ENCODE data around the gene CLMN.

Gene CLMN

DNA sequence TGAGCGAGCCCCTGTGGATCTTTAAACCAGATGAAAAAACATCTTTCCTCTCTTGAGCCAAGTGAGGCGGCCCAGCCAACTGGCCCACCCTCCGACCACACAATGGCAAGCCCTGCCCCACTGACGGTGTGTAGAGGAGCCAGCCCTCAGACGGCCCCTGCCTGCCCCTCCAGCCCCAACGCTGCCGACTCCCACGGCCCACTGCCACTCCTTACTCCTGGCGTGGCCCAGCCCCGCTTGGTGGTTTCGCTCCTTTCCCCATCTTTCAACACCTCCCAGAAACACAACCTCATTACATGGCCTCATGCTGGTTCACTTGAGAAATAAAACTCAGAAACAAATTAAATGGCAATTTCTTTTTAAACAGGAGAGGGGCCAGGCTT, 81.8 kb downstream of the CLMN start:
- DNase-seq (ENCODE audit: low read depth in 2 of 2): no peak

DNA sequence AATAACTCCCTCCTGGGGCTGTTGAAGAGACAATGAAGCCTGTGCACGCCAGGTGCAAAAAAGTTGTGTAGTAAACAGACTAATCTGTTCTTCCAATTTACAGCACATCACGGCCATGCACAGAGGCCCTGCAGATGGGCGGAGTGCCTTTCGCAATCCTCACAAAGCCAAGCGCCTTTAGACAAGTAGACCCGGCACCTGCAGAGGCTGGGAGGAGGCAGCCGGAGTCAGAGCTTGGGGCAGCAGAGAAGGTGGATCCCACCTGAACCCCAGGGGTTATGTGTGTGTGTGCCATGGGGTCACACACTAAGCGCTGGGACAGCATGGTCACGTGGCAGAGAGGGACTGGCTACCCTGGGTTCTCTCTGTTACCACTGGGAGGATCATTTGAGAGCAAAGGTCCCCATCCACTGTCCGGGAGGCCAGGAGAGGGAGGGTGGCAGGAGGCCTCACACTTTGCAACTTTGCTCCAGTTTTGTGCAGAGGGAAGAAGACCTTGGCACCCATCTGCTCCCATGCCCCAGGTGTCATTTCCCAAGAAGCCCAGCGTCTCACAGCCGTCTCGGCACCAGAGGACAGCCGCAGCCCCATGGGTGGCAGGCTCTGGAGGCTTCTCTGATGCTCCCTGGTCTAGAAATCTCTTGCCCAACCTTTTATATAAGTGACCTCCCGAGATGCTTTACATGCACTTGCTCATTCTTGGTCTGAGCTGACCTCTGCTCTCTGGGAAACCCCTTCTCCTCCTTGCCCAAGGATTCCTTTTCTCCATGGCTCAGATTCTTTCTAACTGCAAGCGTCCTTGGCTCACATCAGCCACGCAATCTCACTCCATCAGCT, 82.4 kb downstream of the CLMN start:
- no peak for DNase-seq (ENCODE audit: low read depth in 2 of 2)

DNA sequence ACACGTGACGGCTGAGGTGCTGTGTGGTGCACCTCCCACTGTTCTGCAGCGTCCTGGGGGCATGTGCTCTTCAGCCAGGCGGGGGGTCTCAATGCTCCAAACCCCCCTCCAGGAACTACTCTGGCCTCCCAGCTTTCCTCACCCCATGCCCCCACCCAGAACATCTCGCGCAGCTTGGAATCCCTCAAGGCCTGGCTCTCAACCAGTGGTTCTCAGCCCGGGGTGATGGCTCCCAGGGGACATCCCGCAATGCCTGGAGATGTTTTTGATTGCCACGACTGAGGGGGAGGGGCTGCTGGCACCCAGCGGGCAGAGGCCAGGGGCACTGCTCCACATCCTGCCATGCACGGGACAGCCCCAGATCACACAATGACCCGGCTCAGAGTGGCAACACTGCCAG, 83.5 kb downstream of the CLMN start:
- DNase-seq (ENCODE audit: low read depth in 2 of 2): no peak

DNA sequence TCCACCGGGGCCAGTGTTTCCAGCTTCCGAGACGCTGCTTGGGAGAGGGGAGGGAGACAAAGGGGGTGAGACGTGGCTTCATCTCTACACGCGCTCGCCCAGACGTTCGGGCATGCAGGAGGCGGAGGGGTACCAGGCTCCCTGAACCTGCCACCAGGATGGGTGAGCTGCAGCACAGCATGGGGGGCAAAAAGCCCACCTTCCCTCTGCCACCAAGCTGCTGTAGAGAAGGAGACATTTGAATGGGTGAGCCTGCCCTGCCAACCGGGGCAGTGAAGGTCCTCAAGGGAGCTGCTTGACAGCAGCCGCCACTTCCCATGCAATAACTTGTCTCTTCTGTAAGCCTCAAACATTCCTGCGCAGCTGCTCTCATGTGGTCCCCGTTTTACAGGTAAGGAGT, 83.9 kb downstream of the CLMN start:
- DNase-seq (ENCODE audit: low read depth in 2 of 2): no peak

DNA sequence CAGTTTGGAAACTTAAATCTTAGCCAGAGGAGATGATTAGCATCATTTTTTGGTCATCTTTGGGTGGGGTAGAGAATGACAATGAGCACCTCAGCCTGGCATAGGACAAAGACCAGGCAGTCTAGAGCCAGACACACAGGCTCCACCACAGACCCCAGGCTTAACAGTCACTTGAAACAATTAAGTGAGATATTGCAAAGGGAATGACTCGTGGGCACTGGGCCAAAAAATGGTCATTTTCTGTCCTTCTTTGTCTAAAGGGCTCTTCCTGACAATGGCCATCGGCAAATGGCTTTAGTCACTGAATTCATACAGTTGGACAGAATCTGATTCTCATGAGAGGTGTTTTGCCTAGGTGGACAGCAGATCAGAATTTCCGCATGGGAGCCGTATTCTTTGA, 84.4 kb downstream of the CLMN start:
- no peak for DNase-seq (ENCODE audit: low read depth in 2 of 2)

DNA sequence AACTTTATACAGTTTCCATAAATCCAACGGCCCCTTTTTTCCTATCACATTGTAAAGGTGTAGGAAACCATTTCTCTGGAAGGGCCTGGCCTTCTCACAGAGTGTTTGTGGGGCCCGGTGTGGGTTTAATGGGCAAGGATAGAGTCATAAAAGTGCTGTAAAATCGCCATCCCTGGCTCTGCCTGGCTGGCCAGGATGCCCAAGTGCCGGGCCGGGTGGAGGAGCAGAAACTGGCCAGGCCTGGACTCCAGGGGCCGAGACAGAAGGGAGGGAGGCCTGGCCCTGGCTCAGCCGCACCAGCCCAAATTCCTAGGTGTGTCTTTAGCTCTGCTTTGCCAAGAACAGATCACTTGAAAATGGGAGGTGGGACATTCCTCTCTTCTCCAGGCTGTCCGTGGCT, 85.3 kb downstream of the CLMN start:
- no peak for DNase-seq (ENCODE audit: low read depth in 2 of 2)

DNA sequence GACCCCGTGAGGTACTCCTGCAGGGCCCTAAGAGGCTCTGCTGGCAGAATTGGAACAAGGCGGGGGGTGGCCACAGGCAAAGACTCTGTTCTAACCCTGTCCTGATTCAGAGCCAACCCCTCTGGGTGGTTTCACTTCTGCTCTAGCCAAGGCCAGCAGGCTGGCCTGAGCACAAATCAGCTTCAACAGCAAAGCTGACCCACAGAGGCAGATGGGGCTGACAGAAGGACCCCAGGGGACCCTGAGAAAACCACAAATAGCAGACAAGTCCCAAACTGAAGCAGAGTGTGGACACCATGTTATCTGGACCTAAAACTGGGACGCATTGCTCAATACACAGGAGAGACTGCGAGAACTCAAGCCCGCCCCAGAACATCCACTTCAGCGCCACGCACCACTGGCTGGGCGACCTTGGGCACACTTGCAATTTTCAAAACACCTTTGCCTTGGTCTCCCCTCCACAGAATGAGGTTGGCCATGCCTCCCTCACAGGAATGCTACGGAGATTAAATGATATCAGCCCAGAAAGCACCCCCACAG, 85.9 kb downstream of the CLMN start:
- no peak for DNase-seq (ENCODE audit: low read depth in 2 of 2)

DNA sequence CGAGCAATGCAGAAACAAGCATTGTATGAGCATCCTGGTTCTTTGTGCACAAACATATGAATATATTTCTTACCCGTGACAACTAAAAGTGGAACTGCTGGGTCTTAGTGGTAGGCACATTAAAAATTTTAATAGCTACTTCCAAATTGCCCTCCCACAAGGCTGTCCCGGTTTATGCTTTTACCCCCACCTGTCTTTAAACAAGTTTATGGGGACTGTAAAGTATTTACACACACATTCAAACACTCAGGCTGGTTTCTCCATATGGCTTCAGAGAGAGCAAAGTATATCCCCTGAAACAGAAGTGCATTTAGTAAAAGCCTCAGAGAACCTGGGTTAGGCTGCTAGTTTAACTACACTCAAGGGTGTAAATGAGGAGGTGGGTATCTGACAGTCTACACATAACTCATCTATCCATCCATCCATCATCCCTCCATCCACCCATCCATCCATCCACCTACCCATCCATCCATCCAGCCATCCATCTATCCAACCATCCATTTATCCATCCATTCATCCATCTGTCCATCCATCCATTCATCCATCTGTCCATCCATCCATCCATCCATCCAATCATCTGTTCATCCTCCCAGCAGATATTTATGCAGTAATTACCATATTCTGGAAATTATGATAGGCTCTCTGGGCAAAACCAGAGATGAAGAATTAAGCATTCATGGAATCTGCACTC, 86.7 kb downstream of the CLMN start:
- no peak for DNase-seq (ENCODE audit: low read depth in 2 of 2)

DNA sequence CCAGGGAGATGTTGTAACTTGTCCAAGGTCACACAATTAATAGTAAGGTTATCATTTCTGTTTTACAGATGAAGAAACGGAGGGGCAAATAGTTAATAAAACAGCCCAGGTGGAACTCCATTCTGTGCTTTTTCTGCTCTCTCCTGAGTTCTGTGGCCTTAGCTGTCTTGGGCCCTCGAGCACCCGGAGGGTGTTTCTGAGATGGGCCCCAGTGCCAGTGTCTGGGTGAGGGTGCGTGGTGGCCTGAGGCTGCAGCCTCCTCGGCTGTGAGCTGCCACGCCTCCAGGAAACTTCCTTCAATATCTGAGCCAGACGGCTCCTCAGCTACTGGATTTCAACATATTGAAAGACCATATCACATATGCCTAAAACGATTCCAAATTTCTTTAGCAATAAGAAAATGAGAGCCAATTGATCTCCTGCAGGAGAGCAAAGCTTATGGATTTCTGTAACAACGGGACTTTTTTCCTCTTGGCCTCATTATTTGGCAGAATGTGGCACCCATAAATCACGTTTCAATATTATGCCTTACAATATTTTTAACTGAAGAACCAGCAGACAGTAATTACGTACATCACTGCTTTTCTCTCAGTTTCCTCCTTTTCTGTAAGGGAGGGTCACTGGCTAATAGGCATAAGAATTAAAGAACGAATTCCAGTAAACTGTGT, 87.6 kb downstream of the CLMN start:
- no peak for DNase-seq (ENCODE audit: low read depth in 2 of 2)

DNA sequence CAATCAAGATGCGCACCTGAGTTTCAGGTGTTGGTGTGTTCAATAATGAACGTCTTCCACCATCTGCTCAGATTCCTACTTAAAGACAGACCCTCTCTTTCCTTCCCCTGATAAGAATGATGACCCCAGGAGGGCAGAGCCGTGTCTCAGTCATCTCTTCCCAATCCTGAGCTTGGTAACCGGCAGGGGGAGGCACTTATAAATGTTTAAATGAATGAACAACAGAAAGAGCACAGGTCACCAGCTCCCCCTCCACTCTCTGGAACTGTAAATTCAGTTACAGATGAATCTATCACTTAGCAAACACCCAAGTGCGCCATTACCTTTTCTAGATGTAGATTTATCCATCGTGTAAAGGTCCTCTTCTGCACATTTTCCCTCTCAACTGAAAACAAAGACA, 90.0 kb downstream of the CLMN start:
- no peak for DNase-seq (ENCODE audit: low read depth in 2 of 2)

DNA sequence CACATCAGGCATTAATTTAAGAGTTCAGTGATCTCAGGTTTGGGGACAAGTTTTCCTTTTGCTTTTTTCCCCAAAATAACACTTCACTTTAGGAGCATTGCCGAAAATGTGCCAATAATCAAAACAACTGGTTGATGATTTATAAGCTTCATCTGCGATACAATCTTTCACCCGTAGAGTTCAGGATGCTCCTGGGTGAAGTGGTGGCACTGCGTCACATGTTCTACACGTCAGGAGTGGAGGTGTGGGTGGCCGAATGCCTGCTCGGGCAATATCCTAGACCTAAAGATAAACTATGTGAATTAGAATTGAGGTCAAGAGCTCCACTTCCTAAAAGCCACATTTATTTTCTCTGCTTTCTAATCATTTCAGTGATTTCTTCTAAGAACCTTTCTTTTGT, 91.5 kb downstream of the CLMN start:
- no peak for DNase-seq (ENCODE audit: low read depth in 2 of 2)

DNA sequence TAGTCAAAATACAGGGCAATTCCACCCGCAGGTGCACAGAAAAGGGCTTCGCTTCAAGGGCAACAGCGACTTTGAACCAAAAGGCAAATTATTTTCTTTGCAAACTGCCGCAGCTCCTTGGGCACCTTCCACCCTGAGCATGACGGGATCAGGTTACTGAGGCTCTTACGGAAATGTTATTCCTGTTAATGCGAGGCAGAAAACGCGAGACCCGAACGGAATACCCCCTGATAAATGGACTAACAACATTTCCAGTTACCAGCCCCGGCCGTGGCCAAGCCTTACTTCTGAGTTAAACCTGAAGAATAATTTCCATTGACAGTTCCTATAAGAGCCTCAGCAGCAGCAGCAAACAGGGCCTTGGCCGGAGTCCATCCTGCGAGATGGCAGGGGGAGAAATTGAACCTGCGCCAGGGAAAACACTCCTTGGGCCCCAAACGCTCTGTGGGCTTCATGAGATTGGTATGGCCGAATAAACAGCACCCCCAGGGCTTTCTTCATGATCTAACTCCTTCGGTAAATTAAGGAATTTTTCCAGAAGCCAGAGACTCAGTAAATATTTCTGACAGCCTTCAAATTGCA, 92.3 kb downstream of the CLMN start:
- no peak for DNase-seq (ENCODE audit: low read depth in 2 of 2)

DNA sequence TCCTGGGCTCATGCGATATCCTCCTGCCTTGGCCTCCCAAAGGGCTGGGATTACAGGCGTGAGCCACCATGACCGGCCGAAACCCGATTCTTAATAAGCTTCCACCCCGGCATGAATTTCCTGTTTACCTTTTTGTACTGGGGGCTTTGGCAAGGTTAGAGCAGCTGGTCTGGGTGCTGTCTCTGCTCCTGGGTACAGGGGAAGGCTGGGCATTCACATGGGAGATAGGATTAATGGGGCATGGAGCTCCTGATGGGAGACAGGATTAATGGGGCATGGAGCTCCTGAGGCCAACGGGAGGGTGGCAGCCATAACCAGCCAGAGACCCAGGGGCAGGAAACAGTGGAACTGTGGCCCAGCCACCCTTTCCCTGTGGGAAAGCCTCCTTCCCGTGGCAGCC, 92.9 kb downstream of the CLMN start:
- DNase-seq (ENCODE audit: low read depth in 2 of 2): no peak

DNA sequence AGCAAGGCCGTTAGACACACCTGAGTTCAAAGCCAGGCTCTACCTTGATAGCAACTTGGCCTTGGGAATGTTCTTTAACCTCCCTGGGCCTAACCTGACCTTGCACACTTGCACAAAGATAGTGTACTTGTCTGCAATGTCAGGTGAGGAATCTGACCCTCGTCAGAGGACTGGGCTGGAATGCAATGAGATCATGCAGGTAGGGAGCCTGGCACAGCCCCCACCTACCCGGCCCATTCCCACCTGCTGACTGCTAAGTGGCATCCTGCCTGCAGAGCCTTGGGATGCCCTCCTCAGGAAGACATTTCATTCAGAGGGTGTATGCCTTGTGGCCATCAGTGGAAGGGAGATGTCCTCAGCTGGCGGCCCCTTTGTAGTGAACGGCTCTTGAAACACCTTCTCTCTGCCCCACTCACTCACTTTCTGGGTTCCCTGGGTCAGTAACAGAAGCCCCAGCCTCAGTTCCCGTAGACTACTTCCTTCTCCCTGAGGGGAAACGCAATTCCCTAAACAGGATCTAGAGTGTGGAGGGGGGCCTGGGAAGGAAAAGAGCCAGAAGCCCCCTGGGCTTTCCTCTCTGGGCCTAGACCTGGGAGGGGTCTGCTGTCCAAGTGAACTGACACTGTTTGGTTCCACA, 94.3 kb downstream of the CLMN start:
- DNase-seq (ENCODE audit: low read depth in 2 of 2): no peak

DNA sequence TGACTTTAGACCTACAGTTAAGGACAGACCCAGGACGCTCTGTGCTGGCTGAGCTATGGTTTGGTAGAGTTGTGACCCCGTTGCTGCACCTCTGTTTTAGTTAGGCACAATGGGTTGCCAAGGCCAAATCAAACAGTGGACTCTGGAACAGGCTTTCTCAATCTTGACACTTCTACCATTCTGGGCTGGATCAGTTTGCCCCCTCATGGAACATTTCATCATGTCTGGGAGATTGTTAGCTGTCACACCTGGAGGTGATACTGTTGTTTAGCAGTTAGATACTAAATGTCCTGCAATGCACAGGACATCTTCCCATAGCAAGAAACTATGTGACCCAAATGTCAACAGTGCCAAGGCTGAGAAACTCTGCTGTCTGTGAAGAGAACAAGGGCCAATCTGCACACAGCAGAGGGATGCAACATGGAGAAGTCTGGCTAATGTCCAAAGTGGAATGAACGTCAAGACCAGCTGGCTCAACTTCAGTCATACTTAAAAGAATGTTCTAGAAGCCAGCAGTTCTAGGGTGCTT, 96.8 kb downstream of the CLMN start:
- no peak for DNase-seq (ENCODE audit: low read depth in 2 of 2)

DNA sequence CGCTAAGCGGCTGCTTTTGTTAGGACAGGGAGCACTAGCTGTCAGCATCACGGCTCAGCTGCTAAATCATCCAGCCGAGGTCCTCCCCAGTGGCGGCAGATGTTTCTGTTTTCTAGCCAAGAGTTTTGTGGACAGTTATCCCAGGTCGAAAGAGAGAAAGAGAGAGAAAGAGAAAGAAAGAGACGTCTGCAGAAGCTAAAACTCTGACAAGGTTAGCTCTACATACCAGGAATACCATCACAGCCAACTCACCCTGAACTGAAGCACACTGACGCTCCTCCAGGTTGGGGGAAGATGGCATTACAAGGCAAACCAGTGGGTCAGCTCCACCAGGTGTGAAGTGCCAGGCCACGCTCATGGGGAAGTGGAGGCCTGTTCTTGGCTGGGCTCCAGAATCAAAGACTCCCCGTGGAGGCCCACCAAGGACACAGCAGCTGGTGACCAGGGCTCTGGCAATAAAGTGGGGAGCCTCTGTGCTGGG, 97.5 kb downstream of the CLMN start:
- peak; percentile 49 to 51 for DNase-seq (ENCODE audit: low read depth in 2 of 2)

DNA sequence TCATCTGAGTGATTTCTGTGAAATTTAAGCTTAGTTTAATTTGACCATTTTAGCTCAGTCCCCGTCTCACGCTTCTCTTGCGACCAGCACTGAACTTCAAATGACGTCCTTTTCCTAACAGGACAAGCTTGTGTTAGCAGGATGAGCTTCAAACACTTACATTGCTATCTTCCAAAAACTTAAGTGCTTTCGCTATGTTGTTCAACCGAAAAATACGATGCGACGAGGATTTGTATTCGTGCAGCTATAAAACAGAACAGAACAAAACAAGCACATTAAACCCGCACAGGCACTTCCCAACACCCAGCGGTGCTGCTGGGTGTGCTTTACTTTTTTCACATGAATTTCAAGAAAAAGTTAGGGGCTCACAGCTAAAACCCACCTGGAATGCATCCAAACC, 98.2 kb downstream of the CLMN start:
- DNase-seq (ENCODE audit: low read depth in 2 of 2): no peak

DNA sequence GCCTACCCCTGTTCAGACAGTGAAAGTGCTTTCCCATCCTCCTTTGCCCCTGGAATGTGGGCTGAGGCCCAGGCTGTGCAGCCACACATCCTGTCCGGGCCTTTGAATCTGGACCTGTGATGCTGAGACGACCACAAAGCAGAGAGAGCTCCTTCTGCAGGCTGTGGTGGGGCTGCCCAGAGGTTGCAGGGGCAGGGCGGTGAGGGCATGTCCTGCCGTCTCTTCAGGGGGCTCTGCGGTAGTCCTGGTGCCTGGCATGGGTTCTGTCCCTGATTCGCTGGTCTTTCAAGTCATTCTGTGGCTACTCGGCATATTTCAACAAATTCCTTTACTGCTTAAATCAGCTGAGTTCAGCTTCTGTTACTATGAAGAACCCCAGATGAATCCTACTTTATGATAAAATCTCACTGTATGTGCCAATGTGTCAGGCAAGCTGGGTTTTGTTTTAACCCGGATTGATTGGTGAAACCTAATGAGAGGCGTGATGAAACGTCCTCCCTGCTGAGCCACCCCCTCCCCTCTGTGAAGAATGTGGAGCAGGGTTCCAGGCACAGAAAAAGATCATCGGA, 99.0 kb downstream of the CLMN start:
- peak; percentile 51 to 59 for DNase-seq (ENCODE audit: low read depth in 2 of 2)

DNA sequence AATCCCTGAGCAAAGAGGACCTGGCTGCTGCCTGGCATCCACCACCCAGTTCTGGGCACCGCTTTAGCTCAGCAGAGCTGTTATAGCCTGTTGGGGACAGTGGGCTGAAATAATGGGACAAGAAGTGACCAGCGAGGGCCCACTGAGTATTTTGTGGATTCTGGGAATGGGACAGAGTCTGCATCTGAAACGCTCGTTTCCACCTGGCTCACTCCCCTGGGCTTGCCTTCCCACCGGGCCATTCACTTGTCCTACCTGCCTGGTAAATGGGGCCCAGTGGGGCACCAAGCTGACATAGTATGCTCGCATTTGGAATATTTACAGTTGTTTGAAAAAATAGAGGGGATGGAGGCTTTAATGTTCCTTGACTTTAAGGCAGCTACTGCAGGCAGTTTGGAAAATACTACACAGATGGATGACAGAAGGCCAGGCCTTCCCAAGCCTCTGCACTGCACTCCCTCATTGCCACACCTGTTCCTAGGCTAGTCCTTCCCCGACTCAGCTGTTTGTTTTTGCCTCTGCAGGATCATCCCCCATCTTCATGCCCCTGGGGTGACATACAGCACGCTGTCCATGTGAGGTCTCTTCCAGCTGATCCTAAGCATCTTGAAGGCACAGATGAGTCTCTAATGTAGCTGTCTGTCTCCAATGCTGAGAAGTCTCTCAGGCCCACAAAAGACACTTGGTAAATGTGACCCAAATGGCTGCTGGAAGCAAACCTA, 101.1 kb downstream of the CLMN start:
- DNase-seq (ENCODE audit: low read depth in 2 of 2): no peak

DNA sequence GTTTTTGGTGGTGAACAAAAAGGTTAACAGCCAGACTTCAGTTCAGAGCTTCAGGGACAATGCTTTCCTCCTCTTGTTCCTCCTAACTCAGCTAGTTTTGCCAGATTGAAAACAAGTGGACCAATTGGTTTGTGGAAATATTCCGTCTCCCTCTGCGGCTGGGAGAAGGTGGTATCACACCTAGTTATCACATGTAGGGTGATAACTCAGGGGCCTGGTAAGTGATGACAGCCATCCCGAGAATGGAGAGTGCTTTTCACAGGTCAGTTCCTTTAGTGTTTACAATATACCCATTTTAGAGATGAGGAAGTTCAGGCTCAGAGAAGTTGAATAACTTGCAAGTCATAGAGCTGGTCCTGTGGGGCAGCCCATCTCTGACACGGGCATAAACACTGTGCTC, 101.7 kb downstream of the CLMN start:
- DNase-seq (ENCODE audit: low read depth in 2 of 2): no peak

Measured in fibroblast of skin of left biceps (primary cell).